Right lobe of liver (tissue), 6 donors: ENCODE measurements around the gene FOXN1. TPM values are rescaled to one million over a fixed set of nuclear protein-coding genes. Genes with fewer than 3 reads are reported as not detected.

Source experiments
- ATAC-seq, 4 donors: fragments of 200-7000 bp; cut with Tn5 transposase; one replicate each; pipeline ENCODE4 v1.9.1; 2020; ENCODE audit warnings: mild to moderate bottlenecking in 4 of 4, moderate library complexity in 4 of 4
- DNase-seq, 3 donors: peaks; one replicate each; pipeline ENCODE4 v3.0.0-alpha.2; 2020
- H3K27ac ChIP-seq, 3 donors: fragments of 200-600 bp; one replicate each; pipeline ENCODE4 v1.8.0; 2022
- H3K27me3 ChIP-seq, 2 donors: fragments of 200-600 bp; one replicate each; pipeline ENCODE4 v1.8.0; 2022
- H3K36me3 ChIP-seq, 4 donors: fragments of 200-600 bp; sonication (generic) in 1 of 4; one replicate each; pipeline versions ENCODE4 v1.5.1 to v1.8.0; 2017 to 2022; ENCODE audit warnings: control low read depth in 1 of 4
- H3K4me1 ChIP-seq, 4 donors: fragments of 200-600 bp; sonication (generic) in 1 of 4; one replicate each; pipeline versions ENCODE4 v1.5.1 to v1.8.0; 2017 to 2022; ENCODE audit warnings: control low read depth in 1 of 4
- H3K4me3 ChIP-seq, 3 donors: fragments of 200-600 bp; one replicate each; pipeline ENCODE4 v1.8.0; 2022
- H3K9me3 ChIP-seq, 4 donors: fragments of 200-600 bp; sonication (generic) in 1 of 4; one replicate each; pipeline versions ENCODE4 v1.5.1 to v1.8.0; 2017 to 2022; ENCODE audit warnings: control low read depth in 1 of 4
- POLR2A ChIP-seq: fragments of 450-650 bp; IDR thresholded peaks from one replicate; pipeline ENCODE4 v1.6.1; 2017; ENCODE audit warnings: antibody characterized with exemption, mild to moderate bottlenecking
- WGBS: methylation state at CpG from one replicate; pipeline ENCODE4 v1.1.6; 2018; ENCODE audit warnings: low coverage, low lambda C conversion rate; ENCODE audit not compliant: insufficient coverage; ENCODE audit errors: missing lambda C conversion rate; 5-methylcytosine and 5-hydroxymethylcytosine counted together
- intact Hi-C, 2 donors: fragments of 100-400 bp; cut with DNase I; formaldehyde crosslinking; loops; one replicate each; pipeline versions ENCODE4 v1.11.2 to v1.14.1; 2022
- total RNA-seq, 6 experiments: library from RNA; depleted of rRNA in 2 of 6; stranded (reverse); fragments of >200 nt in 2 of 6; fragmentation: NEBNext Ultra II Directional in 3 of 6; extraction: Animal tissue kit (Norgen Biotek cat#: 25700) in 3 of 6; gene quantifications; one replicate each; pipeline versions ENCODE4 v1.1.0 to v1.2.4, GENCODE V29; 2016 to 2023
- TF ChIP-seq, protein P1 (sequence below), 4 donors: fragments of 200-600 bp in 3 of 4; fragments of 450-650 bp in 1 of 4; IDR thresholded peaks; one replicate each; pipeline versions ENCODE4 v1.5.1 to v1.8.0; 2016 to 2022; ENCODE audit warnings: antibody characterized with exemption in 4 of 4, mild to moderate bottlenecking in 2 of 4
- donor health status: DM: no; HTN: yes; CAD: no.
- donor health status: DM: no; HTN: no; CAD: no.
- donor health status: DM: no; HTN: no; CAD: no.
- donor health status: DM: no; HTN: yes; CAD: no.
- donor health status: DM: no; HTN: yes; CAD: no.

FOXN1 gene
- total RNA-seq, 6 experiments from 2014 or later, result not detected

DNA sequence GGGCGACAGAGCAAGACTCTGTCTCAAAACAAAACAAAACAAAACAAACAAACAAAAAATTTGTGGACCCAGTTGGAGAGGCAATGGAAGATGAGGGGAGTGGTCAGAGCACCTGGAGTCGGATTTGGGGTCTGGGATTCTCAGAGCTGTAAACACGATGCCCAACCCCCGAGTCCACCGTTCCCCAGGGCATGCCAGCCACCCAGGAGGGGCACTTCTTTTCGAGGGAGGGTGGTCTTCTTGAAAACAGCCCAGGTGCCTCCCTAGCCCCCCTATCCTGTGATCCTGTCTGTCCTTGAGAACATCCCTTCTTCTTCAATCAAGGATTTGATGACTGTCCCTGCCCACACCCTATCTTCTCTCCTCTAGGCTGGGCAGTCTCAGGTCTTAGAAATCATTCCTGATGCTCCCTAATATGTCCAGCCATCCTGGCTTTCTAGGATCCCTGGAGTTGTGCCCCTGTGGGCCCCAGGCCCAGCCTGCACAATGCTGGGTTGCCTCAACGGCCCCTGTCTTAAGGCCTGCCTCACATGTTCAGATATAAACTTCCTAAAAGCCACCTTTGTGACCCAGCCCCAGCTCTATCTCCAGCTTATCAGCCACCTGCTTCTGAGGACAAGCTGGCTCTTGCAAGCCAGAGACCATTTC, 35.8 kb upstream of the FOXN1 start:
- Histone ChIP-seq H3K9me3 (no peaks in the 10 kb centered on the region), H3K27ac (no peak overlapping the region), H3K4me3 (no peak overlapping the region), H3K4me1 (peaks cover 0 to 6% (median 0%) of the 10 kb centered on the region in 4 donors), H3K36me3 (no peaks in the 10 kb centered on the region), H3K27me3 (no peaks in the 10 kb centered on the region)
- intact Hi-C loops, result no loop called here
- no peak for TF ChIP-seq POLR2A
- TF ChIP-seq, protein P1, sequence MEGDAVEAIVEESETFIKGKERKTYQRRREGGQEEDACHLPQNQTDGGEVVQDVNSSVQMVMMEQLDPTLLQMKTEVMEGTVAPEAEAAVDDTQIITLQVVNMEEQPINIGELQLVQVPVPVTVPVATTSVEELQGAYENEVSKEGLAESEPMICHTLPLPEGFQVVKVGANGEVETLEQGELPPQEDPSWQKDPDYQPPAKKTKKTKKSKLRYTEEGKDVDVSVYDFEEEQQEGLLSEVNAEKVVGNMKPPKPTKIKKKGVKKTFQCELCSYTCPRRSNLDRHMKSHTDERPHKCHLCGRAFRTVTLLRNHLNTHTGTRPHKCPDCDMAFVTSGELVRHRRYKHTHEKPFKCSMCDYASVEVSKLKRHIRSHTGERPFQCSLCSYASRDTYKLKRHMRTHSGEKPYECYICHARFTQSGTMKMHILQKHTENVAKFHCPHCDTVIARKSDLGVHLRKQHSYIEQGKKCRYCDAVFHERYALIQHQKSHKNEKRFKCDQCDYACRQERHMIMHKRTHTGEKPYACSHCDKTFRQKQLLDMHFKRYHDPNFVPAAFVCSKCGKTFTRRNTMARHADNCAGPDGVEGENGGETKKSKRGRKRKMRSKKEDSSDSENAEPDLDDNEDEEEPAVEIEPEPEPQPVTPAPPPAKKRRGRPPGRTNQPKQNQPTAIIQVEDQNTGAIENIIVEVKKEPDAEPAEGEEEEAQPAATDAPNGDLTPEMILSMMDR (IDR thresholded peaks at IDR 0.05), result no peak
- WGBS, result 66% methylated on average over 7 of the region's 7 CpGs
- ATAC-seq, result no peak
- no peak for DNase-seq

DNA sequence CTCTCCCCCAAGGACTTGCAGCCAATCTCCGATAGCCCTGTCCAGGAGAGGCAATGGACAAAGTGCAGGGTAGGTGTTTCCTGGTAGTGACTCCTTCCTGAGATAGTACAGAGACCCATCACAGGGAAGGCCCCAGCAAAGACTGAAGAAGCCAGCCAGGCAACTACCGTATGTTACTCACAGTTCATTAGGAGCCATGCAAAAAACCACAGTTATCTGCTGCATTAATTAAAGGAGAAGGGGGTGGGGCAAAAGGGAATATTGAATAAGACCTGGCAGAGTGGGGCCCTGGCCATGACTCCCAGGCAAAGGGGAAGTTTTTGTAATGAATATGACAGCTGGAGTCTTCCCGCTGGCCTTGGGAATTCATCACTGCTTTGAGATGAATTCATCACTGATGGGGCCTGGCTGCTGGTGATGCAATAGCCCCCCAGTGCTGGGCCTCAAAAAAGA, 35.2 kb upstream of the FOXN1 start:
- H3K4me3 ChIP-seq, result no peak overlapping the region
- no peak overlapping the region for H3K27ac ChIP-seq
- ATAC-seq (no peak), DNase-seq (no peak)
- H3K9me3 ChIP-seq, result no peaks in the 10 kb centered on the region
- intact Hi-C loops, result no loop called here
- H3K4me1 ChIP-seq, result peaks cover 0 to 6% (median 0%) of the 10 kb centered on the region in 4 donors
- WGBS, result 50% methylated on average over 1 of the region's 3 CpGs
- TF ChIP-seq POLR2A, result no peak
- TF ChIP-seq, protein P1 (IDR thresholded peaks at IDR 0.05), result no peak
- no peaks in the 10 kb centered on the region for H3K27me3 ChIP-seq
- no peaks in the 10 kb centered on the region for H3K36me3 ChIP-seq

DNA sequence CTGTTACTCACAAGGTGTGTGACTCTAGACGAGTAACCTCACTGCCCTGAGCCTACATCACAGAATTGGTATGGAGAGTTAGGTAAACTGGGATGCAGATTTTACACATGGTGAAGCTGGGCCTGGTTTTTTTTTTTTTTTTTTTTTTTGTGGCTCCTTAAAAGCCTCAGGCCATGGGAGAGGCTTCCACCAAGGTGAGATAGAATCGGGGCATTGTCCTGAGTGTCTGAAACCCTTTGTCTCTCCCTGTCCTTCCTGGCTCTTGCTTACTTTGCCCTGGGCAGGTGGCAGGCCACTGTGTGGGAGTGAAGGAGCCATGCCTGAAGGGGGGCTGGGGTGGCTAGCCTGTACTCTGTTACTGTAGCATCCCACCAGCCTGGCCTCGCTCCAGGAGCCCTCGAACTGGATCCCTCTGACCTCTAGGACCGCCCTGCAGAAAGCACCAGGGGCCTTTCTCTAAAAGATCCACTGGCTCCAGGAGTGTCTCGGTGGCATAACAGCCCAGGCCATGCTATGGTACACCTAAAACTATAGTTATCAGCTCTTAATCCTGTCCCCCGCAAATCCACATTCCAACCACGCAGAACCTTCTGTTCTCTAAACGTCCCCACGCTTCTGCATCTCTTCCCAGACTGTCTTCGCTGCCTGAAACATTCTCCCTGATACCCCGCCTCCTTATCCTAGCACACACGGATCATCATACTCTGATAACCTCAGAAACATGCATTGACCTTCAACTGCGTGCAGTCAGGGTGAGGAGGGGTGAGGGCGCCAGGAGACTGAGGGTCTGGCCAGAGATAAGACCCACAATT, 34.4 kb upstream of the FOXN1 start:
- Histone ChIP-seq H3K4me1 (peaks cover 0 to under 1% (median 0%) of the 10 kb centered on the region in 4 donors), H3K4me3 (no peak overlapping the region), H3K36me3 (no peaks in the 10 kb centered on the region), H3K9me3 (no peaks in the 10 kb centered on the region), H3K27ac (no peak overlapping the region), H3K27me3 (no peaks in the 10 kb centered on the region)
- intact Hi-C loops, result no loop called here
- DNase-seq (no peak), ATAC-seq (no peak)
- TF ChIP-seq, protein P1 (IDR thresholded peaks at IDR 0.05), result no peak
- no peak for TF ChIP-seq POLR2A
- 87% methylated on average over 11 of the region's 15 CpGs for WGBS

DNA sequence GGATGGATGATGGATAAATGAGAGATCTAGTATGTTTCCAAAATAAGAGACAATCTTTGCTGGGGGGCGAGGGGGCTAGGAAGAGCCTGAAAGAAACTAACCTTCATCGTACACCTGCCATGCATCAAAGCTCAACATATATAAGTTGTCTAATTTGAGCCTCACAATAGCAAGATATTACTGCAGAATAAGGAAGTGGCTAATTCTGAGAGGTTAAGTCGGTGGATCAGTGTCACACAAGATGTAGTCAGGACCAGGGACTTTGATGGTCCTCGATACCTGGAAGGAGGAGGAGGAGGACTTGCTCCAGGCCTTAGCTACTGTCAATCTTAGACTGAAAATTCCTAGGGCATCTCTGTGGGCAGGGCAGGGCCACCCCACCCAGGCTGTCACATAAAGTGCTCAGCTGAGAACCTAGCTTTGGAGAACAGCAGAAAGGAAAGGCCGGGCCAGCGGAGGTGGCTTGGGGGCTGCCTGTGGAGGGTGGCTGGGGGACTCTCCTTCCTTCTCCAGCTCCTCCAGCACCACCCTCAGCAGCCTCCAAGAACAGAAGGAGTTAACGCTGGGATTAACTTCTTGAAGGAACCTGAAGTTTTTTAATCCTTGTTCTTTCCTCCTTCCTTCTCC, 33.2 kb upstream of the FOXN1 start:
- intact Hi-C loops, result no loop called here
- no peaks in the 10 kb centered on the region for H3K9me3 ChIP-seq
- 92% methylated on average over 6 of the region's 7 CpGs for WGBS
- H3K4me3 ChIP-seq, result no peak overlapping the region
- ATAC-seq (no peak), DNase-seq (no peak)
- H3K27ac ChIP-seq, result no peak overlapping the region
- no peaks in the 10 kb centered on the region for H3K36me3 ChIP-seq
- TF ChIP-seq, protein P1 (IDR thresholded peaks at IDR 0.05), result no peak
- TF ChIP-seq POLR2A, result no peak
- H3K4me1 ChIP-seq, result no peaks in the 10 kb centered on the region
- no peaks in the 10 kb centered on the region for H3K27me3 ChIP-seq
